HEK293 (cell line): ENCODE results near the gene ZNF865.

ENCODE experiments used
- BCL11A ChIP-seq: fragments of 450-650 bp; formaldehyde crosslinking; IDR thresholded peaks from 2 replicates; pipeline ENCODE4 v1.5.1; 2016; ENCODE audit warnings: low read depth, missing biosample characterization, missing genetic modification characterization
- HOXA7 ChIP-seq: sonication (generic); formaldehyde crosslinking; IDR thresholded peaks from 2 replicates; pipeline ENCODE4 v1.8.1; 2022; ENCODE audit warnings: missing genetic modification reagents, borderline replicate concordance
- RBAK ChIP-seq: fragments of 450-650 bp; formaldehyde crosslinking; IDR thresholded peaks from 2 replicates; pipeline ENCODE4 v1.5.1; 2016; ENCODE audit warnings: missing biosample characterization, missing genetic modification characterization
- TCF7L2 ChIP-seq: IDR thresholded peaks from 2 replicates; pipeline ENCODE4 v1.6.1; 2011; ENCODE audit warnings: low read depth, mild to moderate bottlenecking, inconsistent platforms, low read length, moderate library complexity, borderline replicate concordance
- TRIM28 ChIP-seq: IDR thresholded peaks from 2 replicates; pipeline ENCODE4 v1.6.1; 2011; ENCODE audit warnings: low read length, control low read depth, borderline replicate concordance
- ZBTB17 ChIP-seq: fragments of 450-650 bp; formaldehyde crosslinking; IDR thresholded peaks from 2 replicates; pipeline ENCODE4 v1.5.1; 2016; ENCODE audit warnings: missing biosample characterization, missing genetic modification characterization
- ZBTB21 ChIP-seq: fragments of 450-650 bp; formaldehyde crosslinking; IDR thresholded peaks from 2 replicates; pipeline ENCODE4 v1.5.1; 2017; ENCODE audit warnings: missing biosample characterization, missing genetic modification characterization
- ZFP69B ChIP-seq: fragments of 450-650 bp; formaldehyde crosslinking; IDR thresholded peaks from 2 replicates; pipeline ENCODE4 v1.5.1; 2016; ENCODE audit warnings: missing biosample characterization, missing genetic modification characterization
- ZNF114 ChIP-seq: fragments of 450-650 bp; formaldehyde crosslinking; IDR thresholded peaks from 2 replicates; pipeline ENCODE4 v1.5.0; 2017; ENCODE audit warnings: missing biosample characterization, missing genetic modification characterization
- ZNF133 ChIP-seq: fragments of 450-650 bp; formaldehyde crosslinking; IDR thresholded peaks from 2 replicates; pipeline ENCODE4 v1.5.1; 2016; ENCODE audit warnings: missing biosample characterization, missing genetic modification characterization
- ZNF221 ChIP-seq: fragments of 450-650 bp; formaldehyde crosslinking; IDR thresholded peaks from 2 replicates; pipeline ENCODE4 v1.5.1; 2017; ENCODE audit warnings: missing biosample characterization, missing genetic modification characterization, borderline replicate concordance
- ZNF274 ChIP-seq, 2 experiments: fragments of 200-500 bp in 1 of 2; fragments of 450-650 bp in 1 of 2; sonication (Bioruptor generic) in 1 of 2; formaldehyde crosslinking in 1 of 2; IDR thresholded peaks; 2 replicates each; pipeline versions ENCODE4 v1.5.1 to v1.6.1; 2014 to 2016; ENCODE audit warnings: borderline replicate concordance in 1 of 2, inconsistent platforms in 1 of 2, low read length in 1 of 2, missing biosample characterization in 1 of 2, missing genetic modification characterization in 1 of 2
- ZNF302 ChIP-seq: fragments of 450-650 bp; formaldehyde crosslinking; IDR thresholded peaks from 2 replicates; pipeline ENCODE4 v1.5.1; 2016; ENCODE audit warnings: missing biosample characterization, missing genetic modification characterization, low read depth
- ZNF366 ChIP-seq: fragments of 450-650 bp; formaldehyde crosslinking; conservative IDR thresholded peaks from 2 replicates; pipeline ENCODE4 v1.5.1; 2016; ENCODE audit warnings: missing biosample characterization, missing genetic modification characterization
- ZNF791 ChIP-seq: fragments of 450-650 bp; formaldehyde crosslinking; IDR thresholded peaks from 2 replicates; pipeline ENCODE4 v1.5.1; 2016; ENCODE audit warnings: missing biosample characterization, missing genetic modification characterization
- ZNF830 ChIP-seq: fragments of 450-650 bp; IDR thresholded peaks from 2 replicates; pipeline ENCODE4 v1.5.0; 2018; ENCODE audit warnings: missing biosample characterization, missing genetic modification characterization, low read depth, mild to moderate bottlenecking, moderate library complexity
- ZXDB ChIP-seq: fragments of 450-650 bp; formaldehyde crosslinking; IDR thresholded peaks from 2 replicates; pipeline ENCODE4 v1.5.1; 2016; ENCODE audit warnings: missing biosample characterization, missing genetic modification characterization
- TF ChIP-seq, protein P1 (sequence below): IDR thresholded peaks from 2 replicates; pipeline ENCODE4 v1.6.1; 2011; ENCODE audit warnings: mild to moderate bottlenecking, low read depth, low read length, borderline replicate concordance
- TF ChIP-seq, protein P2 (sequence below): fragments of 450-650 bp; formaldehyde crosslinking; IDR thresholded peaks from 2 replicates; pipeline ENCODE4; 2016; ENCODE audit warnings: missing biosample characterization, missing genetic modification characterization
- TF ChIP-seq, protein P3 (sequence below): fragments of 450-650 bp; formaldehyde crosslinking; IDR thresholded peaks from 2 replicates; pipeline ENCODE4 v1.5.1; 2016; ENCODE audit warnings: missing biosample characterization, missing genetic modification characterization
- TF ChIP-seq, protein P4 (sequence below): fragments of 450-650 bp; formaldehyde crosslinking; IDR thresholded peaks from 2 replicates; pipeline ENCODE4 v1.5.1; 2016; ENCODE audit warnings: missing biosample characterization, missing genetic modification characterization

ZNF865 gene

DNA sequence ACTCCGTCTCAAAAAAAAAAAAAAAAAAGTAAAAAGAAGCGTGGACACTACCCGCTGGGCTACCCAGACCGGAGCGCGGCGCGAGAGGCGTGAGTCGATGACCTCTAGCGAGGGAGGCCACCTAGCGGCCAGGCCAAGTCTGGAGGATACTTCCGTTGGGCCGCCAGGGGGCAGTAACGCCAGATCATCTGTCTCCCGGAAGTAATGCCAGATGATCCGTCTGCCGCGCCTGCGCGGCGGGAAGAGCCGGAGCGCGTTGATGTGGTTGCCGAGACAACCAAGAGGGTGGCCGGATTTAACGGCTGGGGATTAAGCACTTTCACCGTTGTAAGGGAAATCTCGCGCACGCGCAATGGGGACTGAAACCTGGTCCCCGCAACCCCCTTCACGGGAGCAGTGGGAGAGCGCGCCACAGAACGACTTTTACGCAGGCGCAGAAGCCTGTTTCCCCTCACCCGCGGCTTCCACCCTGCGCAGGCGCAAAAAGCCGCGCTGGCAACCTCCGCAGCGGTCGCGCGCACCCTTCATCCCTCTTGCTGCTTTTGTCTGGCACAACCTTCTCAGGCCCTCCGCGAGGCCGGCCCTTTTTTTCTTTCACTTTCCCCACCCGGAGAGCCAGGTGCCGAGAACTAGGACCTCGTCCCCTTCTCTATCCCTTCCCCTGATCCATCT, 48.3 kb downstream of the ZNF865 start (continued):
- TF ChIP-seq ZNF221 (tag by site-specific recombination) (no peak), HOXA7 (CRISPR knock-in tag) (no peak), TRIM28 (no peak), ZNF830 (tag by site-specific recombination) (no peak), ZNF791 (no peak), ZBTB17 (peak; percentile 92), ZFP69B (tag by site-specific recombination) (peak; percentile 71), ZNF366 (tag by site-specific recombination) (peak; percentile 86), ZNF274 (IDR thresholded peaks at IDR 0.05; ENCODE audit: low read length) (no peak), ZNF274 (tag by site-specific recombination; IDR thresholded peaks at IDR 0.05; ENCODE audit: borderline replicate concordance) (no peak), ZXDB (peak; percentile 84), ZBTB21 (tag by site-specific recombination) (peak; percentile 37; the same call in 1 of the 2 replicates), BCL11A (tag by site-specific recombination) (peak; percentile 97), RBAK (tag by site-specific recombination) (no peak), ZNF114 (tag by site-specific recombination) (no peak), TCF7L2 (no peak), ZNF302 (tag by site-specific recombination) (no peak), ZNF133 (tag by site-specific recombination) (no peak)
- TF ChIP-seq, protein P1, sequence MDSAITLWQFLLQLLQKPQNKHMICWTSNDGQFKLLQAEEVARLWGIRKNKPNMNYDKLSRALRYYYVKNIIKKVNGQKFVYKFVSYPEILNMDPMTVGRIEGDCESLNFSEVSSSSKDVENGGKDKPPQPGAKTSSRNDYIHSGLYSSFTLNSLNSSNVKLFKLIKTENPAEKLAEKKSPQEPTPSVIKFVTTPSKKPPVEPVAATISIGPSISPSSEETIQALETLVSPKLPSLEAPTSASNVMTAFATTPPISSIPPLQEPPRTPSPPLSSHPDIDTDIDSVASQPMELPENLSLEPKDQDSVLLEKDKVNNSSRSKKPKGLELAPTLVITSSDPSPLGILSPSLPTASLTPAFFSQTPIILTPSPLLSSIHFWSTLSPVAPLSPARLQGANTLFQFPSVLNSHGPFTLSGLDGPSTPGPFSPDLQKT, result no peak; the same call in 1 of the 2 replicates
- TF ChIP-seq, protein P2, sequence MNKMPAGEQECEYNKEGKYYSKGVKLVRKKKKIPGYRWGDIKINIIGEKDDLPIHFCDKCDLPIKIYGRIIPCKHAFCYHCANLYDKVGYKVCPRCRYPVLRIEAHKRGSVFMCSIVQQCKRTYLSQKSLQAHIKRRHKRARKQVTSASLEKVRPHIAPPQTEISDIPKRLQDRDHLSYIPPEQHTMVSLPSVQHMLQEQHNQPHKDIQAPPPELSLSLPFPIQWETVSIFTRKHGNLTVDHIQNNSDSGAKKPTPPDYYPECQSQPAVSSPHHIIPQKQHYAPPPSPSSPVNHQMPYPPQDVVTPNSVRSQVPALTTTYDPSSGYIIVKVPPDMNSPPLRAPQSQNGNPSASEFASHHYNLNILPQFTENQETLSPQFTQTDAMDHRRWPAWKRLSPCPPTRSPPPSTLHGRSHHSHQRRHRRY (tag by site-specific recombination), result no peak
- TF ChIP-seq, protein P3, sequence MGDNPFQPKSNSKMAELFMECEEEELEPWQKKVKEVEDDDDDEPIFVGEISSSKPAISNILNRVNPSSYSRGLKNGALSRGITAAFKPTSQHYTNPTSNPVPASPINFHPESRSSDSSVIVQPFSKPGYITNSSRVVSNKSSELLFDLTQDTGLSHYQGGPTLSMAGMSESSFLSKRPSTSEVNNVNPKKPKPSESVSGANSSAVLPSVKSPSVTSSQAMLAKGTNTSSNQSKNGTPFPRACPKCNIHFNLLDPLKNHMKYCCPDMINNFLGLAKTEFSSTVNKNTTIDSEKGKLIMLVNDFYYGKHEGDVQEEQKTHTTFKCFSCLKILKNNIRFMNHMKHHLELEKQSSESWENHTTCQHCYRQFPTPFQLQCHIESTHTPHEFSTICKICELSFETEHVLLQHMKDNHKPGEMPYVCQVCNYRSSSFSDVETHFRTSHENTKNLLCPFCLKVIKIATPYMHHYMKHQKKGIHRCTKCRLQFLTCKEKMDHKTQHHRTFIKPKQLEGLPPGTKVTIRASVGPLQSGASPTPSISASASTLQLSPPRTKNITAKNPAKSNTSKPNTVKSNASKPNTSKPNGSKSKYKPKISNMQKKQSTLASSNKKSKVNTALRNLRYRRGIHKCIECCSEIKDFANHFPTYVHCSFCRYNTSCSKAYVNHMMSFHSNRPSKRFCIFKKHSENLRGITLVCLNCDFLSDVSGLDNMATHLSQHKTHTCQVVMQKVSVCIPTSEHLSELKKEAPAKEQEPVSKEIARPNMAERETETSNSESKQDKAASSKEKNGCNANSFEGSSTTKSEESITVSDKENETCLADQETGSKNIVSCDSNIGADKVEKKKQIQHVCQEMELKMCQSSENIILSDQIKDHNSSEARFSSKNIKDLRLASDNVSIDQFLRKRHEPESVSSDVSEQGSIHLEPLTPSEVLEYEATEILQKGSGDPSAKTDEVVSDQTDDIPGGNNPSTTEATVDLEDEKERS (tag by site-specific recombination), result 0 out of 2 replicates have a peak, but pooled peaks have one; percentile 5
- TF ChIP-seq, protein P4, sequence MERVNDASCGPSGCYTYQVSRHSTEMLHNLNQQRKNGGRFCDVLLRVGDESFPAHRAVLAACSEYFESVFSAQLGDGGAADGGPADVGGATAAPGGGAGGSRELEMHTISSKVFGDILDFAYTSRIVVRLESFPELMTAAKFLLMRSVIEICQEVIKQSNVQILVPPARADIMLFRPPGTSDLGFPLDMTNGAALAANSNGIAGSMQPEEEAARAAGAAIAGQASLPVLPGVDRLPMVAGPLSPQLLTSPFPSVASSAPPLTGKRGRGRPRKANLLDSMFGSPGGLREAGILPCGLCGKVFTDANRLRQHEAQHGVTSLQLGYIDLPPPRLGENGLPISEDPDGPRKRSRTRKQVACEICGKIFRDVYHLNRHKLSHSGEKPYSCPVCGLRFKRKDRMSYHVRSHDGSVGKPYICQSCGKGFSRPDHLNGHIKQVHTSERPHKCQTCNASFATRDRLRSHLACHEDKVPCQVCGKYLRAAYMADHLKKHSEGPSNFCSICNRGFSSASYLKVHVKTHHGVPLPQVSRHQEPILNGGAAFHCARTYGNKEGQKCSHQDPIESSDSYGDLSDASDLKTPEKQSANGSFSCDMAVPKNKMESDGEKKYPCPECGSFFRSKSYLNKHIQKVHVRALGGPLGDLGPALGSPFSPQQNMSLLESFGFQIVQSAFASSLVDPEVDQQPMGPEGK (tag by site-specific recombination), result no peak; the same call in none of the 2 replicates
